ENCODE results near the gene SLC1A4.

SLC1A4 gene

DNA sequence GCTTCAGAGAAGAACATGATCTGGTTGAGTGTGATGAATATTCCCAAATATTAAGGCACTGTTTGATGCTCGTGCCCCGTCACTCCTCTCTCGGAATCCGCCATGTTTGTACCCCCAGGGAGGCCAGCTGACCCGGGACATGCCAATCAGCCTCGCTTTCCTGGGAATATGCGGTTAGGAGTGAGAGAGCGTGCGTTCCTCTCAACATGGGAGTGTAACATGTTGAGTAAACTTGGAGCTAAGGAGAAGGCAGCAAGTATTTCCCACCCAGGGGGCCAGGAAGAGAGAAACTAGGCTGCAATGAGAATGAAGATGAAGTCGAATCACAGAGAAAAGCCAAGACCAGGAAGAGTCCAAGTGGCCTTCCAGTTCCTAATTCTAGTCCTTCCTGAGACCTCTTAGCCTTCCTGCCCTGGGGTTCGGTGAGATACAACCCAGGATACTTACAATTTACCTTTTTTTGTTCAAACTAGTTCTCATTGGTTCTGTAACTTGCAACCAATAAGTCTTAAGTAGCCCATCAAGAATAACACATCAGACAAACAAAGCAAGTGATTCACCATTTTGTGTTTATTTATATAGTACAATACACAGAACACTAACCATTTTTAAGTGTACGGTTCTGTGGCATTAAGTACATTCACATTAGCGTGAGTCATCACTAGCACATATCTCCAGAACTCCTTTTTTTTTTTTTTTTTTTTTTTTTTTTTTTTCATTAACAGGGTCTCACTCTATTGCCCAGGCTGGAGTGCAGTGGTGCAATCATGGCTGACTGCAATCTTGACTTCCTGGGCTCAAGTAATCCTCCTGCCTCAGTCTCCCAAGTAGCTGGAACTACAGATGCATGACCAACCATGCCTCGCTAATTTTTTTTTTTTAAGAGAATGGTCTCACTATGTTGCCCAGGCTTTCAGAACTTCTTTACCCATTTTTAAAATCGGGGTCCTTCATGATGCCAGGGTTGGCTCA is 36.4 kb upstream of the SLC1A4 start:
- Histone ChIP-seq H3K36me3 (ENCODE audit: low read length) (no peaks in the 10 kb centered on the region; the same call in 1 of the 2 replicates), H3K9me3 (ENCODE audit: insufficient read depth, low read length) (peaks cover 3% of the 10 kb centered on the region; the same call in 1 of the 2 replicates), H3K79me2 (ENCODE audit: insufficient read depth, low read length) (no peaks in the 10 kb centered on the region), H4K20me1 (ENCODE audit: low read depth, low read length) (no peaks in the 10 kb centered on the region), H2AFZ (ENCODE audit: low read depth, low read length, severe bottlenecking) (no peak overlapping the region), H3K4me2 (ENCODE audit: low read depth, low read length, poor library complexity, severe bottlenecking) (no peak overlapping the region), H3K27ac (ENCODE audit: low read depth, low read length) (no peak overlapping the region), H3F3A (ENCODE audit: insufficient read depth) (no peaks in the 10 kb centered on the region), H3K4me3 (ENCODE audit: insufficient read depth, low read length, poor library complexity, severe bottlenecking) (no peak overlapping the region), H3K9me2 (replicated peaks; ENCODE audit: insufficient read depth, low read length) (no peaks in the 10 kb centered on the region), H3K9ac (ENCODE audit: low read length) (no peak overlapping the region), H3K27me3 (ENCODE audit: low read length) (no peaks in the 10 kb centered on the region)
- TF ChIP-seq, protein P1, sequence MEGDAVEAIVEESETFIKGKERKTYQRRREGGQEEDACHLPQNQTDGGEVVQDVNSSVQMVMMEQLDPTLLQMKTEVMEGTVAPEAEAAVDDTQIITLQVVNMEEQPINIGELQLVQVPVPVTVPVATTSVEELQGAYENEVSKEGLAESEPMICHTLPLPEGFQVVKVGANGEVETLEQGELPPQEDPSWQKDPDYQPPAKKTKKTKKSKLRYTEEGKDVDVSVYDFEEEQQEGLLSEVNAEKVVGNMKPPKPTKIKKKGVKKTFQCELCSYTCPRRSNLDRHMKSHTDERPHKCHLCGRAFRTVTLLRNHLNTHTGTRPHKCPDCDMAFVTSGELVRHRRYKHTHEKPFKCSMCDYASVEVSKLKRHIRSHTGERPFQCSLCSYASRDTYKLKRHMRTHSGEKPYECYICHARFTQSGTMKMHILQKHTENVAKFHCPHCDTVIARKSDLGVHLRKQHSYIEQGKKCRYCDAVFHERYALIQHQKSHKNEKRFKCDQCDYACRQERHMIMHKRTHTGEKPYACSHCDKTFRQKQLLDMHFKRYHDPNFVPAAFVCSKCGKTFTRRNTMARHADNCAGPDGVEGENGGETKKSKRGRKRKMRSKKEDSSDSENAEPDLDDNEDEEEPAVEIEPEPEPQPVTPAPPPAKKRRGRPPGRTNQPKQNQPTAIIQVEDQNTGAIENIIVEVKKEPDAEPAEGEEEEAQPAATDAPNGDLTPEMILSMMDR (IDR thresholded peaks at IDR 0.05; ENCODE audit: insufficient read depth, low read length, poor library complexity, severe bottlenecking): no peak
- no peak for TF ChIP-seq EZH2phosphoT487 (conservative IDR thresholded peaks at IDR 0.05; ENCODE audit: low read length)

DNA sequence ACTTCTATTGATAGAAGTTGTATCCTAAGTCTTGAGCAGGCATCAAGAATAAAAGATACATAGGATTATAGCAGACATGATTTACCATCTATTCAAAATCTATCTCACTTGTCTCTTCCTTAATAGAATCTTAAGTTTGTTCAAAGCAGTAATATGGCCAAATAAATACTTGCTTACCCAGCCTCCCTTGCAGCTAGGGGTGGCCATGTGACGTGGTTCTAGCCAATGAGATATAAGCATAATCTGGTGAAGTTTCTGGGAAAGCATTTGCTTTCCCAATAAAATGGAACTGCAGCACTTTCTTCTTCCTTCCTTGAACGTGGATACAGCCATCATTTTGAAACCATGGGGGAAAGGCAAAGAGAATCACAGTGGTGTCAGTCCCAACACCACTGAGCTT is 33.7 kb upstream of the SLC1A4 start:
- Histone ChIP-seq H2AFZ (ENCODE audit: low read depth, low read length, severe bottlenecking) (no peak overlapping the region), H3K36me3 (ENCODE audit: low read length) (no peaks in the 10 kb centered on the region; the same call in 1 of the 2 replicates), H3K4me2 (ENCODE audit: low read depth, low read length, poor library complexity, severe bottlenecking) (no peak overlapping the region), H3K4me3 (ENCODE audit: insufficient read depth, low read length, poor library complexity, severe bottlenecking) (no peak overlapping the region), H3K27me3 (ENCODE audit: low read length) (no peaks in the 10 kb centered on the region), H4K20me1 (ENCODE audit: low read depth, low read length) (no peaks in the 10 kb centered on the region), H3K9me3 (ENCODE audit: insufficient read depth, low read length) (peaks cover 3% of the 10 kb centered on the region; the same call in 1 of the 2 replicates), H3K9ac (ENCODE audit: low read length) (no peak overlapping the region), H3K79me2 (ENCODE audit: insufficient read depth, low read length) (no peaks in the 10 kb centered on the region), H3K27ac (ENCODE audit: low read depth, low read length) (no peak overlapping the region), H3F3A (ENCODE audit: insufficient read depth) (no peaks in the 10 kb centered on the region), H3K9me2 (replicated peaks; ENCODE audit: insufficient read depth, low read length) (no peaks in the 10 kb centered on the region)
- TF ChIP-seq, protein P1 (IDR thresholded peaks at IDR 0.05; ENCODE audit: insufficient read depth, low read length, poor library complexity, severe bottlenecking): no peak
- no peak for TF ChIP-seq EZH2phosphoT487 (conservative IDR thresholded peaks at IDR 0.05; ENCODE audit: low read length)

DNA sequence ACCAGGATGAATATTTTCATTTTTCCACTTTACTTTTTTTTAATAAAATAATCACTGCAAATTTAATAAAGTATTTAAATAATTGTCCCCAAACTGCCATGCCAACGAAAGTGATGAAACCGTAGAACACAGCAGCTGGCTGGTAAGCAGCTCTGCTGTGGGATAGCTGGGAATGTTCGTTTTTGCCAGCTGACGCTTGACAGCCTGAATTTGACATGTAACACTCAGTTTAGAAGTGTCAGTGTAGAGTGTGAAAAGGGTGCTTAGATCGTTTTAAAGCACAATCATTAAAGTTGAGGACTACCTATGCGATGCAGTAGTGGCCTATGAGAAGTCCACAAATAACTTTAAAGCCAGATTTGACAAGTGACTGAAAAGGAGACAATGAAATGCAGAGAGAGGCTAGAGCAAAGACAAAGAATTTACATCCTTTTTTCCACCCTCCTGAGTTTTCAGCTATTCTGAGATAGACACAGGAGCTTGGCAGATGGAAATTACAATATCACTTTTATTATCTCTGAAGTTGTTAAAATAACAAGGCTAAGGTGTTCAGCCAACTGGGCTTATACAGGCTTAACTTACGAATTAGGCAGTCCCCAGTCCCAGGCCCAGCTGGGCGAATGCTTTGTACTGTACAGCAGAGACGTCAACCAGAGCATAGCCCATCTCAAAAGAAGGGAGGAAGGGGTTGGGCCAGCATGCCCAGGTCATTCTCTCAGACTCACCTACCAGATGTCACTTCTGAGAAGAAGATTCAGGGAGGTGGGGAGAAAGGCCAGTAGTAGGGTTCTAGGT is 31.9 kb upstream of the SLC1A4 start:
- Histone ChIP-seq H3F3A (ENCODE audit: insufficient read depth) (no peaks in the 10 kb centered on the region), H3K79me2 (ENCODE audit: insufficient read depth, low read length) (no peaks in the 10 kb centered on the region), H3K9ac (ENCODE audit: low read length) (no peak overlapping the region), H3K4me3 (ENCODE audit: insufficient read depth, low read length, poor library complexity, severe bottlenecking) (no peak overlapping the region), H3K27me3 (ENCODE audit: low read length) (no peaks in the 10 kb centered on the region), H2AFZ (ENCODE audit: low read depth, low read length, severe bottlenecking) (no peak overlapping the region), H3K27ac (ENCODE audit: low read depth, low read length) (no peak overlapping the region), H4K20me1 (ENCODE audit: low read depth, low read length) (no peaks in the 10 kb centered on the region), H3K4me2 (ENCODE audit: low read depth, low read length, poor library complexity, severe bottlenecking) (no peak overlapping the region), H3K36me3 (ENCODE audit: low read length) (no peaks in the 10 kb centered on the region; the same call in 1 of the 2 replicates), H3K9me2 (replicated peaks; ENCODE audit: insufficient read depth, low read length) (no peaks in the 10 kb centered on the region), H3K9me3 (ENCODE audit: insufficient read depth, low read length) (peaks cover 3% of the 10 kb centered on the region; the same call in 1 of the 2 replicates)
- TF ChIP-seq, protein P1 (IDR thresholded peaks at IDR 0.05; ENCODE audit: insufficient read depth, low read length, poor library complexity, severe bottlenecking): no peak
- no peak for TF ChIP-seq EZH2phosphoT487 (conservative IDR thresholded peaks at IDR 0.05; ENCODE audit: low read length)
